HL-60/S4 (cell line): ENCODE data around the gene GALNT18.

Source experiments
- in situ Hi-C: fragments of 300-500 bp; cut with MboI; formaldehyde crosslinking; loops from 2 replicates; pipeline ENCODE4 v1.14.3; 2022; ENCODE audit warnings: low sequenced_read_pairs

GALNT18 gene

DNA sequence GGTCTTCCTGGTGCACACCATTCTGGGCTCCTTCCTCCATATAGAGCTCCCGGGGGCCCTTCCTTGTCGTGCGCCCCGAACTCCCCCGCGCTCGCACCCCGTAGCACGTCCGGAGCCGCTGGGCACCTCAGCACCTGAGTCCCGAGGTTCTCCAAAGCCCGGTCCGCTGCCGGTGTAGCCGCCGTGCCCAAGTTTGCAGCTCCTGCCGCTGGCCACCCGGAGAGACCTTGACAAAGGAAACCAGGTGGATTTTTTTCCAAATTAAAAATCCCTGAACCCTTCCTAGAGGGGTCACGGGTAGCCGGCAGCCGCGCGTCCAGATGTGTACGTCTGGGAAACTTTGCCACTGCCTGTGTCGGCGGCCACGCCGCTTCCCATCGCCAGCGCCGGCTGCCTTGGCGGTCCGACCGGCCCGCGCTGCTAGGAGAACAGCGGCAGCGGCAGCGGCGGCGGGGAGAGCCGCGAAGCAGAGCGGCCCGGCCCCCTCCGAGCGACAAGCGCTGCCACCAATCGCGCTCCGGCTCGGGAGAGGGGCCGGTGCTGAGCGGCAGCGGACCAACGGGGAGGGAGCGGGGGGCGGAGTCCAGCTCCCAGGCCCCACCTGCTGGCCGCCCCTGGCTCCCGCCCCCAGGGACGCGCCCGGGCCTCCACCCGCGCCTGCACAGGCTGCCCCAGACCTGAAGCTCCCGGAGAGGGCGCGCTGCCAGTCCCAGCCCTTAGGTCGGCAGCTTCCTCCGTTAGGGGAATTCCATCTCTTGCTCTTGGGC lies at the start of gene GALNT18:
GALNT18 (minus strand) TSS at position 433 of the 767 bp plus-strand sequence.
- in situ Hi-C loops, result no loop called here

DNA sequence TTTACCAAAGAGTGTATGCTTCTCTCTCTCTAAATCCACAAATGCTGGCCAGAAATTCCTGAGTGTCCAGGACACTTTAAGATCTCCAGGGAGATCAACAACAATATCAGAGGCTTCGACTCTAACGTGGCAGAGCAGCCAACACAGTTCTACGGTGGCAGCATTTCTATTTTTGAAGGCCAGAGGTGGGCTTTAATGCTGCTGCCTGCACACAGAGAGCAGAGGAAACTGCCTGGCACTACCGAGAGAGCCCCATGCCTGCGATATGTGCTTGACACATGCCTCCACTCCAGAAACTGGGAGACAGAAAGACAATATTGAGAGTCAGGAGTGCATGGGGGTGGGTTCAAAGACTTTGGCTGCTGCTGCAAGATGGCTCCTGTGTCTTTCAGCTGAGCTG lies 48.8 kb upstream of the GALNT18 start:
- in situ Hi-C loops, result no loop called here

- in situ Hi-C loops, result no loop called here
These were observed 47.5 kb upstream of the GALNT18 start for GRCh38 chr11:11669233-11669846.

- in situ Hi-C loops, result no loop called here
These were observed 47.0 kb upstream of the GALNT18 start for GRCh38 chr11:11668781-11669180.

GRCh38 chr11:11668274-11668673 lies 46.5 kb upstream of the GALNT18 start:
- in situ Hi-C loops, result no loop called here

DNA sequence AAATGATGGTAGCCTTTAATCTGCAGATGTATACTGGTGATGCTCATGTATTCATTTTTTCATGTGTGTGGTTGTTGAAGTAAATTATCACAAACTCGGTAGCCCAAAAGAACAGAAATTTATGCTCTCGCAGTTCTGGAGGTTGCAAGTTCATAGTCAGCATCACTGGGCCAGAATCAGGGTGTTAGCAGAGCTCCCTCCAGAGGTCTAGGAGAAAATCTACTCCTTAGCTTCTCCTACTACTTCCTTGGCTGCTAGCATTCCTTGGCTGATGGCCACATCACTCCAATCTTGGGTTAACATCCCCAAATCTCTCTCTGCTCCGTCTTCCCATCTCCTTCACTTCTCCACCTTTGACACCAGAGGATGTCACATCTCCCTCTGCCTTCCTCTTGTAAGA lies 45.3 kb upstream of the GALNT18 start:
- in situ Hi-C loops, result no loop called here

- in situ Hi-C loops, result no loop called here
These were observed 43.6 kb upstream of the GALNT18 start for GRCh38 chr11:11665407-11665806.

DNA sequence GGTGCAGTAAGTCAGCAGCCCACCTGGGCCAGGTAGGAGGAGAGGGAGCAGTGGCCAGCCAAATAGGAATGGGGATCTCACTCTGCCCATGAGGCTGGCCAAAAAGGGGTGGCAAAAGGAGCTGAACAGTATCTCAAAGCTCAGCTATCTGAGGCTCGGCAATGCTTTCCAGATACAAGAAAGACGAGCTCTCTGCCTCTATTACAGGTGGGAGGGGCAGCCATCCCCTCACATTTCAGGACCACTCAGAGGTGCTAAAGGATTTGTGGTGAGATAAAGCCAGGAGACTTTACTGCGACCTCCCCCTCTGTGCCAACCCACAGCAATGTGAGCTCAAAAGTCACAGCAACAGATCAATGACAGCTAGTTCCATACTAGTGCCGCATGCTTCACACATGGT lies 42.1 kb upstream of the GALNT18 start:
- in situ Hi-C loops, result no loop called here

- in situ Hi-C loops, result no loop called here
These were observed 40.8 kb upstream of the GALNT18 start for GRCh38 chr11:11662578-11662977.

DNA sequence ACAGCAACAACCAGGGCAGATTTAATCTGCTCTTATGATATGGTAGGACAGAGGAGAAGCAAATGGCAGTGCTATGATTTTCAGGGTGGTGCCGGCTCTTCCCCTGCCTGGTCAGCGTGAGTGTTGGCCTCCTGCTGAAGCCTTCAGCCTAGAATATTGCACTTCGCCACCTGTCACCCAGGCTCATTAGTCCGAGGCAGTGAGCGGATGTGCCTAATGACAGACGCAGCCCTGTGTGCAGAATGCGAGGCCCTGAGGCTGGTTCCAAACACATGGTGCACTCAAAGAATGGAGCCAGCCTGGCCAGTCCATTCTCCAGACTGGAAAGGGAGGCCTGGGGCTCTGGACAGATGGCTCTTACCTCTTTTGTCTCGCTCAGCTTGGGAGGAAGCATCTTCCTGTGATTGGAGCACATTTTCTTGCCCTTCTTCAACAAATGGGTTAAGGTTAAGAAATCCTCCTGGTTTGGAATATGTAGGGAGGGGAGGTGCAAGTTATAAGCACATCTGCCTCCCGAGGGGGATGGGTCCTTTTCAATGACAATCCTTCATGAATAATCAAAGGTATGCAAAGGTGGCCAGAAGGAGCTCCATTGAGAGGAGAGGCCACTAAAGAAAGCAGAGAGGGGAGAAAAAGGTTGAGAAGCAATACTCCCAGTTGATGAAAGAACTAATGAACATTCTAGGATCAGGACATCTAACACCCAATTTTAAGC lies 39.7 kb upstream of the GALNT18 start:
- in situ Hi-C loops, result no loop called here

DNA sequence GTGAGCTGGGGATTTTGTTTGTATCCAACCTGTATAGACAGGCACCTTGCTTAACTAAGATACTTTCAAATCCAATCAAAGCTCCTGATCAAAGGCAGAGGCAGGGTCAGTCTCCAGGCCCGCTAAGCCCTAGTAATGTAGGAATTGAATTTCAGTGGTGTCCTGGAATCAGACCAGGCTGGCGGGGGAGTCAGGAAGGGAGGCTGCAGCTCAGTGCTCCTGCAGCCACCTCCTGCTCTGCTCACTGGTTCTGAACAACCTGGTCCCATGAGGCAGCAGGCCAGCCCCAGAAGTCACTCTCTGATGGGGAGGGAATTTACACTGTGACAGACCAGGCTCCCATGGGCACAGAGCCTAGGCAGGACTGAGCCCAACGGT lies 38.5 kb upstream of the GALNT18 start:
- in situ Hi-C loops, result no loop called here

DNA sequence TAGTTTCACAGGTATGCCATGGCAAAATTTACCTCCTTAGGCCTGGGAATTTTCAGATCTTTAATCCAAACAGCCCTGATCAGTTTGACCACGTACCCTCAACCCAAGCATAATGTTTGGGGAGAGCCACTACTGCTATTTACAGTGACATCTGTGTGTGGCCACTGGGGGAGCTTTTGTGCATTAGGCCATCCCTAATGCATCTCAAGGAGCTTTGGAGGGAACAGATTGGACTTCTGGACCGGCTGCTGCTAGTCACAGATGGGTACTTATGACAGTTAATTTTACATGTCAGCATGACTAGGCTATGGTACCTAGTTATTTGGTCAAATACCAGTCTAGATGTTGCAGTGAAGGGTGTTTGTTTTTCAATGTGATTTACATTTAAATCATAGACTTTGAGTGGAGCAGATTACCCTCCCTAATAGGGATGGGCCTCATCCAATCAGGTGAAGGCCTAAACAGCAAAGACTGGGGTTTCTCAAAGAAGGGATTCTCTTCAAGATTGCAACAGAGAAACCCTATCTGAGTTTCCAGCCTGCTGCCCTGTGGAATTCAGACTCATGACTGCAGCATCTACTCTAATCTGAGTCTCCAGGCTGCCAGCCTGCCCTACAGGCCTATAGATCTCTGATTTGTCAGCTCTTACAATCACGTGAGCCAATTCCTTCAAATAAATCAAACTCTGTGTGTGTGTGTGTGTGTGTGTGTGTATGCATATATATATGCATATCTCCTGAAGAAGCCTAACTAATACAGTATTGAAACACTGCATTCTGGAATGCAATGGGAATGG lies 38.0 kb upstream of the GALNT18 start:
- in situ Hi-C loops, result no loop called here

DNA sequence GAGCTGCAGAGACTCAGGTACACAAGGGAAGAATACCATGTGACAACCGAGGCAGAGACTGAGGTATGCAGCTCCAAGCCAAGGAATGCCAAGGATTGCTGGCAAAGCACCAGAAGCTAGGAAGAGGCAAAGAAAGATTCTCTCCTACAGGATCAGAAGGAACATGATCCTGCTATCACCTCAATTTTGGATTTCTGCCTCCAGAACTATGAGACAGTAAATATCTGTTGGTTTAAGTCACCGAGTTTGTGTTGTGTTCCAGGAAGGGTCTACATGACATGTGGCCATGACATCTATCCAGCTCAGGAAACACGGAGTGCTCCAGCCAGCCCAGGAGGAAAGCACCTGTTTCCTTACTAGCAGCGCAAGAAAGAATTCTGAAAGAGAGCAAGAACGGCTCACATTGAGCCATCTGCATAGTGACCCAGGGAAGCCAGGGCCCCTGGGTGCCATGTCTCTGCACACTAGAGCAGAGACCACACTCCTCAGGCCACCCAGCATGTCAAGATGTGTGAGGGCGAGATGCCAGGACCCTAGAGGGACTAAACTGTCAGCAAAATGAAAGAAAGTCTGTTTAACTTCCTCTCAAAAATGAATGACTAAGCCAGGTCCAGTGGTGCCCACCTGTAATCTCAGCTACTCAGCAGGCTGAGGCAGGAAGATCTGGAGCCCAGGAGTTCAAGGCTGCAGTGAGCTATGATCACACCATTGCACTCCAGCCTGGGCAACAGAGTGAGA lies 35.6 kb upstream of the GALNT18 start:
- in situ Hi-C loops, result no loop called here

- in situ Hi-C loops, result no loop called here
These were observed 19.8 kb upstream of the GALNT18 start for GRCh38 chr11:11641581-11641980.

DNA sequence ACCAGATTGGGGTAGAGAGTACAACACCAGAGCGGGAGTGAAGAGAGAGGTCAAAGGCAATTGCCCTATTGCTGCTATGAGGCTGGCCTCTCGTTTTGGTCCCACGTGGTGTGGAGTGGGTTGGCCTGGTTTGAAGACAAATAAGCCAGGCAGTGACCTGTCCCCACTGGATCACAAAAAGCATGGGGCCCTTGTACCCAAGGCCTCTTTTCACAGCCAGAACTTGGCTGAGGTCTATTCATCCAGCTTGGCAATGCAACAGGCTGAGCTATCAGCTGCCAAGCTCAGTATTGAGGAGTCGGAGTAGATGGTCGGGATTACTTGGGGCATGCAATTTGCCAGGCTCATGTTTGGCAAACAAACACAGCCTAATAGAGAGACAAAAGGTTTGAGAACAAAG lies 19.2 kb upstream of the GALNT18 start:
- in situ Hi-C loops, result no loop called here

GRCh38 chr11:11640152-11640551 lies 18.3 kb upstream of the GALNT18 start:
- in situ Hi-C loops, result no loop called here

- in situ Hi-C loops, result no loop called here
These were observed 14.9 kb upstream of the GALNT18 start for GRCh38 chr11:11636671-11637070.

DNA sequence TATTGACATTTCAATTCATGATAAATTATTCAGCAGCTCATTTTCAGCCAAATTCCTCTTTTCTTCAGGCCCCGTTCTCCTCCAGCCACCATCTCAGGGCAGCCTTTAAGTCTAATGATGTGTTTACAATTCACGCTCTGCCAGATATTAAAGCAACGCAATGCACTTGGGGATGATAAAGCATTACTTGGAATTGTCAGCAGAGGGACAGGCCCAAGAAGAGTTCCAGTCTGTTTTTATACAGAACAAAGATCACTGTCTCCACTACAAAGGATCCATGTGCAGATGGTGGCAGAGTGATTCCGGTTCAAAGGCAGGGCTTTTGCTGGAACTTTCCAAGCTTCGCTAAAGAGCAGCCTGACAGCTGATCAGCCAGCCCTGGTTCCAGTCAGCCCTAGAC lies 13.6 kb upstream of the GALNT18 start:
- in situ Hi-C loops, result no loop called here

- in situ Hi-C loops, result no loop called here
These were observed 7.6 kb upstream of the GALNT18 start for GRCh38 chr11:11629368-11629767.

GRCh38 chr11:11628651-11629050 lies 6.8 kb upstream of the GALNT18 start:
- in situ Hi-C loops, result no loop called here

- in situ Hi-C loops, result no loop called here
These were observed 4.3 kb upstream of the GALNT18 start for GRCh38 chr11:11626128-11626527.
